H9 (cell line): Measurements from ENCODE around the gene FOXL1. TPM values are rescaled to one million over a fixed set of nuclear protein-coding genes. Genes with fewer than 3 reads are reported as not detected.

ENCODE experiments used
- DNase-seq: peaks from one replicate; pipeline ENCODE4 v3.0.0-alpha.2; 2017
- H2AFZ ChIP-seq: one replicate; pipeline ENCODE4 v1.6.1; 2013; ENCODE audit warnings: mild to moderate bottlenecking, low read length, control low read depth, moderate library complexity
- H2AK5ac ChIP-seq: 2 replicates; pipeline ENCODE4 v1.6.1; 2013; ENCODE audit warnings: low read length, control low read depth, mixed read lengths; ENCODE audit not compliant: insufficient read length
- H2BK120ac ChIP-seq: one replicate; pipeline ENCODE4 v1.6.1; 2013; ENCODE audit warnings: low read depth, mild to moderate bottlenecking, low read length, control low read depth, inconsistent platforms; ENCODE audit not compliant: poor library complexity, severe bottlenecking
- H2BK12ac ChIP-seq: 2 replicates; pipeline ENCODE4 v1.6.1; 2013; ENCODE audit warnings: low read length, control low read depth, mixed read lengths, low read depth; ENCODE audit not compliant: insufficient read length
- H2BK15ac ChIP-seq: 2 replicates; pipeline ENCODE4 v1.6.1; 2013; ENCODE audit warnings: low read depth, low read length, control low read depth
- H2BK20ac ChIP-seq: one replicate; pipeline ENCODE4 v1.6.1; 2013; ENCODE audit warnings: low read depth, mild to moderate bottlenecking, low read length, control low read depth, inconsistent platforms; ENCODE audit not compliant: poor library complexity, severe bottlenecking
- H2BK5ac ChIP-seq: 2 replicates; pipeline ENCODE4 v1.6.1; 2013; ENCODE audit warnings: low read length, control low read depth, mixed read lengths; ENCODE audit not compliant: insufficient read length
- H3K14ac ChIP-seq: 2 replicates; pipeline ENCODE4 v1.6.1; 2013; ENCODE audit warnings: low read length, control low read depth; ENCODE audit not compliant: insufficient read depth
- H3K18ac ChIP-seq: 2 replicates; pipeline ENCODE4 v1.6.1; 2013; ENCODE audit warnings: low read depth, mild to moderate bottlenecking, mixed read lengths, low read length, control low read depth; ENCODE audit not compliant: insufficient read length
- H3K23ac ChIP-seq: 2 replicates; pipeline ENCODE4 v1.6.1; 2013; ENCODE audit warnings: low read length, control low read depth, mixed read lengths, low read depth; ENCODE audit not compliant: insufficient read length
- H3K23me2 ChIP-seq: 2 replicates; pipeline ENCODE4 v1.6.1; 2013; ENCODE audit warnings: low read depth, mild to moderate bottlenecking, mixed read lengths, low read length, control low read depth; ENCODE audit not compliant: insufficient read length, poor library complexity, severe bottlenecking
- H3K27ac ChIP-seq: 2 replicates; pipeline ENCODE4 v1.5.1; 2013; ENCODE audit warnings: low read length, control low read depth, mixed read lengths, low read depth; ENCODE audit not compliant: insufficient read length
- H3K27me3 ChIP-seq: 2 replicates; pipeline ENCODE4 v1.6.1; 2013; ENCODE audit warnings: low read length, control low read depth, inconsistent platforms; ENCODE audit not compliant: insufficient read depth
- H3K4ac ChIP-seq: 2 replicates; pipeline ENCODE4 v1.6.1; 2013; ENCODE audit warnings: low read depth, mild to moderate bottlenecking, control low read depth, inconsistent platforms, low read length, moderate library complexity
- H3K4me1 ChIP-seq: 2 replicates; pipeline ENCODE4 v1.6.1; 2013; ENCODE audit warnings: low read length, control low read depth, inconsistent platforms; ENCODE audit not compliant: insufficient read depth
- H3K4me2 ChIP-seq: 2 replicates; pipeline ENCODE4 v1.6.1; 2013; ENCODE audit warnings: low read length, control low read depth, mixed read lengths; ENCODE audit not compliant: insufficient read length, insufficient read depth
- H3K56ac ChIP-seq: 2 replicates; pipeline ENCODE4 v1.6.1; 2013; ENCODE audit warnings: low read depth, mild to moderate bottlenecking, mixed read lengths, low read length, control low read depth; ENCODE audit not compliant: insufficient read length
- H3K79me1 ChIP-seq: 2 replicates; pipeline ENCODE4 v1.6.1; 2013; ENCODE audit warnings: low read depth, mild to moderate bottlenecking, moderate library complexity, low read length, control low read depth, inconsistent platforms; ENCODE audit not compliant: insufficient read depth, poor library complexity, severe bottlenecking
- H3K79me2 ChIP-seq: 2 replicates; pipeline ENCODE4 v1.6.1; 2013; ENCODE audit warnings: low read length, control low read depth, inconsistent platforms; ENCODE audit not compliant: insufficient read depth
- H3K9ac ChIP-seq: 2 replicates; pipeline ENCODE4 v1.6.1; 2013; ENCODE audit warnings: low read length, control low read depth, mixed read lengths; ENCODE audit not compliant: insufficient read length; ENCODE audit errors: extremely low read depth
- H3K9me3 ChIP-seq: one replicate; pipeline ENCODE4 v1.6.1; 2013; ENCODE audit warnings: low read depth, low read length, inconsistent platforms; ENCODE audit not compliant: control insufficient read depth
- H3T11ph ChIP-seq: one replicate; pipeline ENCODE4 v1.6.1; 2013; ENCODE audit warnings: mild to moderate bottlenecking, low read length, control low read depth, inconsistent platforms
- H4K20me1 ChIP-seq: one replicate; pipeline ENCODE4 v1.6.1; 2013; ENCODE audit not compliant: control insufficient read depth, insufficient read length, insufficient read depth
- H4K5ac ChIP-seq: 2 replicates; pipeline ENCODE4 v1.6.1; 2013; ENCODE audit warnings: low read depth, mild to moderate bottlenecking, mixed read lengths, low read length, control low read depth; ENCODE audit not compliant: insufficient read length
- H4K8ac ChIP-seq: replicated peaks from 2 replicates; pipeline ENCODE4 v1.6.1; 2013; ENCODE audit warnings: low read length, control low read depth, mixed read lengths, low read depth; ENCODE audit not compliant: insufficient read length
- H4K91ac ChIP-seq: 2 replicates; pipeline ENCODE4 v1.6.1; 2013; ENCODE audit warnings: low read depth, mild to moderate bottlenecking, moderate library complexity, mixed read lengths, low read length, control low read depth; ENCODE audit not compliant: insufficient read length
- H3K27ac Mint-ChIP-seq, 3 experiments: 2 replicates in 2 of 3; 3 replicates in 1 of 3; pipeline ENCODE4 v1.8.0; 2020 to 2021; ENCODE audit warnings: mixed read lengths in 3 of 3, mild to moderate bottlenecking in 1 of 3, moderate library complexity in 1 of 3
- H3K27me3 Mint-ChIP-seq: 2 replicates; pipeline ENCODE4 v1.8.0; 2021; ENCODE audit warnings: low read depth, mild to moderate bottlenecking, moderate library complexity, mixed read lengths
- H3K36me3 Mint-ChIP-seq, 3 experiments: 2 replicates in 2 of 3; 3 replicates in 1 of 3; pipeline ENCODE4 v1.8.0; 2020 to 2021; ENCODE audit warnings: low read depth in 3 of 3, mixed read lengths in 3 of 3; ENCODE audit not compliant: insufficient read depth in 1 of 3
- H3K4me1 Mint-ChIP-seq, 2 experiments: 2 replicates each; pipeline ENCODE4 v1.8.0; 2020; ENCODE audit warnings: mixed read lengths in 2 of 2
- H3K4me3 Mint-ChIP-seq, 2 experiments: 2 replicates in 1 of 2; 3 replicates in 1 of 2; pipeline ENCODE4 v1.8.0; 2020 to 2021; ENCODE audit warnings: mild to moderate bottlenecking in 2 of 2, mixed read lengths in 2 of 2, moderate library complexity in 1 of 2
- H3K9me3 Mint-ChIP-seq, 2 experiments: 2 replicates in 1 of 2; 3 replicates in 1 of 2; pipeline ENCODE4 v1.8.0; 2020; ENCODE audit warnings: mild to moderate bottlenecking in 2 of 2, mixed read lengths in 2 of 2, moderate library complexity in 1 of 2
- WGBS: extraction: QIAGEN DNeasy Blood & Tissue Kit; methylation state at CpG from one replicate; pipeline ENCODE4 v1.1.7; 2013; ENCODE audit warnings: missing lambda C conversion rate, low lambda C conversion rate, mixed read lengths; ENCODE audit not compliant: insufficient read length; ENCODE audit errors: extremely low coverage; 5-methylcytosine and 5-hydroxymethylcytosine counted together
- total RNA-seq: library from RNA; stranded (reverse); gene quantifications from 2 replicates; pipeline ENCODE4 v1.2.1, GENCODE V29; 2021
- TF ChIP-seq, protein P1 (sequence below): fragments of 200-600 bp; sonication (generic); conservative IDR thresholded peaks from 3 replicates; pipeline ENCODE4 v1.8.0; 2021; ENCODE audit warnings: antibody characterized with exemption, mild to moderate bottlenecking

Gene FOXL1
- total RNA-seq, 1 experiment from 2014 or later, result 0.09 TPM

GRCh38 chr16:86584071-86584685 is 5.8 kb downstream of the FOXL1 start:
- TF ChIP-seq, protein P1, sequence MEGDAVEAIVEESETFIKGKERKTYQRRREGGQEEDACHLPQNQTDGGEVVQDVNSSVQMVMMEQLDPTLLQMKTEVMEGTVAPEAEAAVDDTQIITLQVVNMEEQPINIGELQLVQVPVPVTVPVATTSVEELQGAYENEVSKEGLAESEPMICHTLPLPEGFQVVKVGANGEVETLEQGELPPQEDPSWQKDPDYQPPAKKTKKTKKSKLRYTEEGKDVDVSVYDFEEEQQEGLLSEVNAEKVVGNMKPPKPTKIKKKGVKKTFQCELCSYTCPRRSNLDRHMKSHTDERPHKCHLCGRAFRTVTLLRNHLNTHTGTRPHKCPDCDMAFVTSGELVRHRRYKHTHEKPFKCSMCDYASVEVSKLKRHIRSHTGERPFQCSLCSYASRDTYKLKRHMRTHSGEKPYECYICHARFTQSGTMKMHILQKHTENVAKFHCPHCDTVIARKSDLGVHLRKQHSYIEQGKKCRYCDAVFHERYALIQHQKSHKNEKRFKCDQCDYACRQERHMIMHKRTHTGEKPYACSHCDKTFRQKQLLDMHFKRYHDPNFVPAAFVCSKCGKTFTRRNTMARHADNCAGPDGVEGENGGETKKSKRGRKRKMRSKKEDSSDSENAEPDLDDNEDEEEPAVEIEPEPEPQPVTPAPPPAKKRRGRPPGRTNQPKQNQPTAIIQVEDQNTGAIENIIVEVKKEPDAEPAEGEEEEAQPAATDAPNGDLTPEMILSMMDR, result no peak
- Histone ChIP-seq H3K14ac (no peak overlapping the region), H2BK12ac (no peak overlapping the region), H2AFZ (no peak overlapping the region), H3T11ph (no peak overlapping the region), H4K91ac (no peak overlapping the region), H3K27ac (no peak overlapping the region), H2BK5ac (no peak overlapping the region), H3K4me2 (no peak overlapping the region), H3K9ac (no peak overlapping the region), H4K8ac (no peak overlapping the region), H3K4me1 (no peaks in the 10 kb centered on the region), H3K79me2 (no peaks in the 10 kb centered on the region), H3K23me2 (no peaks in the 10 kb centered on the region), H3K9me3 (no peaks in the 10 kb centered on the region), H3K27me3 (peaks cover 20% of the 10 kb centered on the region), H3K18ac (no peak overlapping the region), H3K79me1 (no peaks in the 10 kb centered on the region), H2AK5ac (no peak overlapping the region), H4K20me1 (no peaks in the 10 kb centered on the region), H3K4ac (no peak overlapping the region), H2BK120ac (no peak overlapping the region), H2BK20ac (no peak overlapping the region), H4K5ac (no peak overlapping the region), H2BK15ac (no peak overlapping the region), H3K23ac (no peak overlapping the region), H3K56ac (no peak overlapping the region)
- no peaks in the 10 kb centered on the region for H3K36me3 Mint-ChIP-seq
- no CpG with 5 or more reads among the region's 6 CpGs for WGBS
- DNase-seq, result no peak
- H3K27me3 Mint-ChIP-seq, result peaks cover 57% of the 10 kb centered on the region
- H3K9me3 Mint-ChIP-seq, result no peaks in the 10 kb centered on the region; a peak in 2 of 5 replicates
- peaks cover 5 to 6% of the 10 kb centered on the region in 2 experiments; a peak in 3 of 4 replicates for H3K4me1 Mint-ChIP-seq
- H3K27ac Mint-ChIP-seq, result no peak overlapping the region
- no peak overlapping the region for H3K4me3 Mint-ChIP-seq
